Caco-2 (cell line): ENCODE results near the gene EPB41. TPM values are rescaled to one million over a fixed set of nuclear protein-coding genes. Genes with fewer than 3 reads are reported as not detected.

Experiments used
- BruUV-seq: library from RNA; stranded (reverse); fragments of 400-500 nt; replicated peaks from 2 replicates; lab custom pipeline; 2021; lab: Mats Ljungman, UMichigan
- CTCF ChIA-PET: fragments of 300-600 bp; sonication (Branson Sonifier 250); formaldehyde crosslinking; loops from one replicate; lab custom pipeline; 2022; ENCODE audit warnings: antibody characterized with exemption; lab: Charles Lee
- POLR2A ChIA-PET: fragments of 300-600 bp; sonication (Branson Sonifier 250); formaldehyde crosslinking; loops from one replicate; lab custom pipeline; 2022; ENCODE audit warnings: antibody characterized with exemption; lab: Charles Lee
- DNase-seq, 2 experiments: peaks; one replicate each; pipeline versions ENCODE4 v3.0.0 to v3.0.0-alpha.2; 2020 to 2022
- H3K27me3 ChIP-seq: replicated peaks from 2 replicates; pipeline ENCODE4 v1.6.0; 2011; ENCODE audit warnings: low read length; ENCODE audit not compliant: control insufficient read depth, insufficient read depth
- H3K36me3 ChIP-seq: 2 replicates; pipeline ENCODE4 v1.5.1; 2011; ENCODE audit warnings: low read length; ENCODE audit not compliant: control insufficient read depth, insufficient read depth
- H3K4me1 ChIP-seq: fragments of 250-450 bp; sonication (Bioruptor Pico); 2 replicates; pipeline ENCODE4 v1.5.1; 2020; ENCODE audit warnings: mild to moderate bottlenecking
- H3K4me3 ChIP-seq: 2 replicates; pipeline ENCODE4 v1.5.1; 2011; ENCODE audit warnings: low read depth, mild to moderate bottlenecking, control low read depth, low read length
- H3K9me3 ChIP-seq: fragments of 250-450 bp; sonication (Bioruptor Pico); 2 replicates; pipeline ENCODE4 v1.5.1; 2020; ENCODE audit warnings: mild to moderate bottlenecking, moderate library complexity
- H3K27ac Mint-ChIP-seq: one replicate; pipeline ENCODE4 v1.8.0; 2022; ENCODE audit warnings: mixed read lengths; ENCODE audit not compliant: unreplicated experiment
- H3K27me3 Mint-ChIP-seq: one replicate; pipeline ENCODE4 v1.8.0; 2022; ENCODE audit warnings: mixed read lengths; ENCODE audit not compliant: insufficient read depth, unreplicated experiment
- H3K36me3 Mint-ChIP-seq: one replicate; pipeline ENCODE4 v1.8.0; 2022; ENCODE audit warnings: mild to moderate bottlenecking, mixed read lengths; ENCODE audit not compliant: insufficient read depth, unreplicated experiment
- H3K4me1 Mint-ChIP-seq: one replicate; pipeline ENCODE4 v1.8.0; 2022; ENCODE audit warnings: low read depth, mixed read lengths; ENCODE audit not compliant: unreplicated experiment
- H3K4me3 Mint-ChIP-seq: one replicate; pipeline ENCODE4 v1.8.0; 2022; ENCODE audit warnings: mild to moderate bottlenecking, moderate library complexity, mixed read lengths; ENCODE audit not compliant: unreplicated experiment
- H3K9me3 Mint-ChIP-seq: one replicate; pipeline ENCODE4 v1.8.0; 2022; ENCODE audit warnings: mixed read lengths; ENCODE audit not compliant: unreplicated experiment
- intact Hi-C: fragments of 100-400 bp; cut with micrococcal nuclease; formaldehyde crosslinking; loops from one replicate; pipeline ENCODE4 v1.10.0; 2022; ENCODE audit not compliant: unreplicated experiment
- total RNA-seq: library from RNA; stranded (reverse); gene quantifications from 2 replicates; pipeline ENCODE4 v1.2.3, GENCODE V29; 2022
- TF ChIP-seq, protein P1 (sequence below), 2 experiments: fragments of 200-600 bp in 1 of 2; IDR thresholded peaks; 1 replicate in 1 of 2; 2 replicates in 1 of 2; pipeline versions ENCODE4 v1.5.1 to v1.8.0; 2011 to 2022; ENCODE audit warnings: antibody characterized with exemption in 1 of 2, control low read depth in 1 of 2, inconsistent platforms in 1 of 2, low read depth in 1 of 2, low read length in 1 of 2, mild to moderate bottlenecking in 1 of 2, moderate library complexity in 1 of 2; ENCODE audit not compliant: insufficient read depth in 1 of 2, severe bottlenecking in 1 of 2, unreplicated experiment in 1 of 2

Gene EPB41
- total RNA-seq, 1 experiment from 2014 or later = 29.5 TPM

DNA sequence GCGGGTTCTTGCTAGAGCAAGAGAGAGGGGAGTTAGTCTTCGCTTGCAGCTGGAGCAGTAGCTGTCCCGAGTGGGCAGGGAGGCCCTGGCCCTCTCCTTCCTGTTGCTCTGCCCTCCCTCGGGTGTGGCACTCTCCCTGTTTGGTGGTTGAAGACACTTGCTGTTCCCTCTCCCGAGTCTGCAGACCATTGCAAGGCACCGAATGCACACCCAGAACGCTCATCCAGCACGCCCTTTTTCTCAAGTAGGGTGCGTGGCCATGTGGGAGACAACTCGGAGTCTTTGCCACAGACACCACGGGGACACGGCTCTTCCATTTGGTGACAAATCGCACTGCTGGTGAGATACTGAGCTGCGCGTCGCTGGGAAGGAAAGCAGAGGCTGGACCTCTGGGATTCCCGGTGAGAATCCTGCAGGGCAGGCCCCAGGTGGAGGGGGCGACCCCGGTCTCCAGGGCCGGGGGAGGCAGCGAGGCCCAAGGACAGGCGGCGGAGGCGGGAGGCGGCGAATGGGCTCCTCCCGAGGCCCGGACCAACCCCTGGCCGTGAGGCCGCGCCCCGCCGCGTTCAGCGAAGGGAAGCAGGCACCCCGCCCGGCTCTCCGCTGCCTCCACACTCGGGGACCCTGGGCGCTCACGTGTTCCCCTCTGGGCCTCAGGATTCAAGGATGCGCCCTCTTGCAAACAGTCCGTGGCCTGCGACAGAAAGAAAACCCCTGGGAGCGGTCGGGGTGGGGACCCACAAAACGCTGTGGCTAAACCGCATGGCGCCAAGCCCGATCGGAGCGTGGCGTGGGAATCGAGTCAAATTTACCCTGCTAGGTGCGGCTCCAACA lies 219.7 kb downstream of the EPB41 start:
- TF ChIP-seq, protein P1, sequence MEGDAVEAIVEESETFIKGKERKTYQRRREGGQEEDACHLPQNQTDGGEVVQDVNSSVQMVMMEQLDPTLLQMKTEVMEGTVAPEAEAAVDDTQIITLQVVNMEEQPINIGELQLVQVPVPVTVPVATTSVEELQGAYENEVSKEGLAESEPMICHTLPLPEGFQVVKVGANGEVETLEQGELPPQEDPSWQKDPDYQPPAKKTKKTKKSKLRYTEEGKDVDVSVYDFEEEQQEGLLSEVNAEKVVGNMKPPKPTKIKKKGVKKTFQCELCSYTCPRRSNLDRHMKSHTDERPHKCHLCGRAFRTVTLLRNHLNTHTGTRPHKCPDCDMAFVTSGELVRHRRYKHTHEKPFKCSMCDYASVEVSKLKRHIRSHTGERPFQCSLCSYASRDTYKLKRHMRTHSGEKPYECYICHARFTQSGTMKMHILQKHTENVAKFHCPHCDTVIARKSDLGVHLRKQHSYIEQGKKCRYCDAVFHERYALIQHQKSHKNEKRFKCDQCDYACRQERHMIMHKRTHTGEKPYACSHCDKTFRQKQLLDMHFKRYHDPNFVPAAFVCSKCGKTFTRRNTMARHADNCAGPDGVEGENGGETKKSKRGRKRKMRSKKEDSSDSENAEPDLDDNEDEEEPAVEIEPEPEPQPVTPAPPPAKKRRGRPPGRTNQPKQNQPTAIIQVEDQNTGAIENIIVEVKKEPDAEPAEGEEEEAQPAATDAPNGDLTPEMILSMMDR (IDR thresholded peaks at IDR 0.05; ENCODE audit: insufficient read depth in 1 of 2, low read depth in 1 of 2, low read length in 1 of 2, severe bottlenecking in 1 of 2, unreplicated experiment in 1 of 2) = no peak
- no peaks in the 10 kb centered on the region for H3K36me3 ChIP-seq
- Mint-ChIP-seq H3K36me3 (no peaks in the 10 kb centered on the region), H3K4me3 (no peak overlapping the region), H3K27ac (no peak overlapping the region), H3K27me3 (no peaks in the 10 kb centered on the region), H3K9me3 (no peaks in the 10 kb centered on the region), H3K4me1 (no peaks in the 10 kb centered on the region)
- DNase-seq = no peak
- H3K4me3 ChIP-seq = no peak overlapping the region
- intact Hi-C loops = no loop called here
- no peaks in the 10 kb centered on the region for H3K9me3 ChIP-seq
- BruUV-seq = no TSS peak
- no peaks in the 10 kb centered on the region for H3K4me1 ChIP-seq
- no peaks in the 10 kb centered on the region for H3K27me3 ChIP-seq
- CTCF ChIA-PET = no interaction called here
- POLR2A ChIA-PET = no interaction called here

DNA sequence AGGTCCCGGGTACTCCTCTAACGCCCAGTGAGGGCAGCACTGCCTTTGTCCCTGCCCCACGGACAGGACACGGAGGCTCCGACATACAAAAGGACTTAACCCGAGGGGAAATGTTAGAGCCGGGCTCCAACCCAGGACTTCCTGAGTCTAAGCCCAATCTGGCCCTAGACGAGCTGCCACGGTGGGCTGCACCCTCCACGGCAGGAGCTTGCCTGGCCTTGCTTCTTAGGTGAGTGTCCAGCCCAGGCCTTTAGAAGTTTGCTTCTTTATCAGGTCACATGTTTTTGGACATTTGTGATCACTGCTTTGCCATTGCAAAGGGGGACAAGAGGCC lies 220.3 kb downstream of the EPB41 start:
- H3K36me3 Mint-ChIP-seq = no peaks in the 10 kb centered on the region
- CTCF ChIA-PET = interaction anchor here (0.6 kb wide), 1 partner anchor 10 kb away, joined by 6 read pairs; no protein-coding TSS in a partner anchor
- H3K4me1 Mint-ChIP-seq = no peaks in the 10 kb centered on the region
- H3K4me3 Mint-ChIP-seq = no peak overlapping the region
- Histone ChIP-seq H3K4me1 (no peaks in the 10 kb centered on the region), H3K4me3 (no peak overlapping the region), H3K36me3 (no peaks in the 10 kb centered on the region), H3K27me3 (no peaks in the 10 kb centered on the region), H3K9me3 (no peaks in the 10 kb centered on the region)
- no TSS peak for BruUV-seq
- DNase-seq = no peak
- intact Hi-C loops = no loop called here
- TF ChIP-seq, protein P1 (IDR thresholded peaks at IDR 0.05; ENCODE audit: insufficient read depth in 1 of 2, low read depth in 1 of 2, low read length in 1 of 2, severe bottlenecking in 1 of 2, unreplicated experiment in 1 of 2) = no peak
- no peaks in the 10 kb centered on the region for H3K27me3 Mint-ChIP-seq
- H3K27ac Mint-ChIP-seq = no peak overlapping the region
- no peaks in the 10 kb centered on the region for H3K9me3 Mint-ChIP-seq
- POLR2A ChIA-PET = no interaction called here

DNA sequence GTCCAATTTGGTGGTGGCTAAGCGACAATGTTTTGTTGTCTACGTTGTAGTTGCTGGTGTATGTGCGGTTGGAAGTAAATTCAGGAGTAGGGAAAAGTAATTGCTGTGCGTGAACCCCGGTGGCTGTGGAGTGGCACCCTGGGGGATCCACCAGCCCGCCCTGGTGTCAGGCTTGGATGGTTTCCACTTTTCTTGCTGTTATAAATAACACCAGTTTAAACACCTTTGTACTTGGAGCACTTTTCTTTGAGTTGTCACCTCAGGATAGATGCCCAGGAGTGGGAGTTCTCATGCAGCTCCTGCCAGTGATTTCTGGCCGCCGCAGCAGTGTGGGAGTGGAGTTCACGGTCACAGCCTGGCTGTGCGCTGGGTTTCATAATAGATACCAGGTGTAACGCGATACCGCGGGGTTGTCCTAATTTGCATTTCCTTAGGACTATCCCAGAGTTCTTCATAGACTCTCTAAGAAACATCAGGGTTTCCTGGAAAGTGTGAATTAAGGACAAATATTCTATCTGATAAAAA lies 222.1 kb downstream of the EPB41 start:
- H3K9me3 Mint-ChIP-seq = no peaks in the 10 kb centered on the region
- no peaks in the 10 kb centered on the region for H3K27me3 Mint-ChIP-seq
- no peaks in the 10 kb centered on the region for H3K36me3 ChIP-seq
- CTCF ChIA-PET = no interaction called here
- POLR2A ChIA-PET = no interaction called here
- H3K4me3 ChIP-seq = no peak overlapping the region
- H3K4me1 ChIP-seq = no peaks in the 10 kb centered on the region
- H3K9me3 ChIP-seq = no peaks in the 10 kb centered on the region
- H3K4me3 Mint-ChIP-seq = no peak overlapping the region
- BruUV-seq = no TSS peak
- intact Hi-C loops = no loop called here
- H3K36me3 Mint-ChIP-seq = no peaks in the 10 kb centered on the region
- H3K4me1 Mint-ChIP-seq = no peaks in the 10 kb centered on the region
- DNase-seq = no peak
- H3K27ac Mint-ChIP-seq = no peak overlapping the region
- TF ChIP-seq, protein P1 (IDR thresholded peaks at IDR 0.05; ENCODE audit: insufficient read depth in 1 of 2, low read depth in 1 of 2, low read length in 1 of 2, severe bottlenecking in 1 of 2, unreplicated experiment in 1 of 2) = no peak
- no peaks in the 10 kb centered on the region for H3K27me3 ChIP-seq
